Measurements from ENCODE around the gene TPT1. TPM values are rescaled to one million over a fixed set of nuclear protein-coding genes. Genes with fewer than 3 reads are reported as not detected.
"Not testable (repeated sequence)": the region's sequence is repeated elsewhere in the genome, so short reads cannot be mapped to it uniquely, and the experiment has no call there.

TPT1 gene
- total RNA-seq, 1 donor from 2014 or later = 2,360 TPM

DNA sequence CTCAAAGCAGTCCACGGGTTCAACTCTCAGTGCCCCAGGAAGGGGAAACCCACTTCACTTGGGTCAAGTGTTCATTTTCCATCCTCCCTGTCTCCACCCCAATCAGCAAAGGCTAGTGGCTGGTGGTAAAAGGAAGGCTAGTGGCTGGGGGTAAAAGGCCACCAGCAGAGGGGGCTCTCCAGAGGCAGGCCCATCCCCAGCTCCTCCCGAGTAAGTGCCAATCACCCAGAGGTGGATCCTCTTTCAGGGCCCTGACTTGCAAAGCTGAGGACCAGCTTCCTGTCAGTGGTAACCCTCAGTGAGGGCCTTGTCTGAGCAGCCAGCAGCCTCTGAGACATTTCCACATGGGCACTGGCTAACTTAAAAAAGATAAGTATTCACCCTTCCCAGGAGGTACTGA lies 22.0 kb upstream of the TPT1 start:
- H3K9me3 Mint-ChIP-seq = peaks cover 7% of the 10 kb centered on the region
- H3K36me3 Mint-ChIP-seq (ENCODE audit: low read depth) = peaks cover 47% of the 10 kb centered on the region
- no peaks in the 10 kb centered on the region for H3K27me3 Mint-ChIP-seq (ENCODE audit: insufficient read depth)
- H3K27ac Mint-ChIP-seq = no peak overlapping the region
- H3K4me1 Mint-ChIP-seq (ENCODE audit: low read depth) = peaks cover 50% of the 10 kb centered on the region
- intact Hi-C loops (cut with micrococcal nuclease) = no loop called here
- no peak for DNase-seq (ENCODE audit: low spot score)
- H3K4me3 Mint-ChIP-seq = no peak overlapping the region

DNA sequence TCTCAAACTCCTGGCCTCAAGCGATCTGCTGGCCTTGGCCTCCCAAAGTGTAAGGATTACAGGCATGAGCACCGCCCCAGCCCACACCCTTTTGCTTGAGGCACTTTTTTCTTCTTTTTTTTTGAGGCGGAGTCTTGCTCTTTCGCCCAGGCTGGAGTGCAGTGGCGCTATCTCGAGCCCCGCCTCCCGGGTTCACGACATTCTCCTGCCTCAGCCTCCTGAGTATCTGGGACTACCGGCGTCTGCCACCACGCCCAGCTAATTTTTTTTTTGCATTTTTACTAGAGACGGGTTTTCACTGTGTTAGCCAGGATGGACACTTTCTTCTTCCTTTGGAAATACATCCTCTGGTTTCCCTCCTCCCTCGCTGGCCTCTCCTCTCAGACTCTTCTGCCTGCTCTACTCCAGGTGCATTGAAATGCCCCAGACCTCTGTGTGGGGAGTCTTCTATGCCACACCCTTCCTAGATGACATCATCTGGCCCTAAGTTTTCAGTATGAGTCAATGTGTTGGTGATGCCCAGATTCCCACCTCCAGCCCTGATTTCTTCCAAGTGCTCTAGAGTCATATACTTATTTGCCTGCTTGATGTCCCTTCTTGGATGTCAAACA lies 20.7 kb upstream of the TPT1 start:
- H3K4me3 Mint-ChIP-seq = no peak overlapping the region
- H3K9me3 Mint-ChIP-seq = peaks cover 7% of the 10 kb centered on the region
- H3K27me3 Mint-ChIP-seq (ENCODE audit: insufficient read depth) = no peaks in the 10 kb centered on the region
- H3K36me3 Mint-ChIP-seq (ENCODE audit: low read depth) = peaks cover 51% of the 10 kb centered on the region
- intact Hi-C loops (cut with micrococcal nuclease) = no loop called here
- H3K4me1 Mint-ChIP-seq (ENCODE audit: low read depth) = peaks cover 48% of the 10 kb centered on the region
- DNase-seq (ENCODE audit: low spot score) = no peak
- peak overlapping the region; percentile 36 for H3K27ac Mint-ChIP-seq

DNA sequence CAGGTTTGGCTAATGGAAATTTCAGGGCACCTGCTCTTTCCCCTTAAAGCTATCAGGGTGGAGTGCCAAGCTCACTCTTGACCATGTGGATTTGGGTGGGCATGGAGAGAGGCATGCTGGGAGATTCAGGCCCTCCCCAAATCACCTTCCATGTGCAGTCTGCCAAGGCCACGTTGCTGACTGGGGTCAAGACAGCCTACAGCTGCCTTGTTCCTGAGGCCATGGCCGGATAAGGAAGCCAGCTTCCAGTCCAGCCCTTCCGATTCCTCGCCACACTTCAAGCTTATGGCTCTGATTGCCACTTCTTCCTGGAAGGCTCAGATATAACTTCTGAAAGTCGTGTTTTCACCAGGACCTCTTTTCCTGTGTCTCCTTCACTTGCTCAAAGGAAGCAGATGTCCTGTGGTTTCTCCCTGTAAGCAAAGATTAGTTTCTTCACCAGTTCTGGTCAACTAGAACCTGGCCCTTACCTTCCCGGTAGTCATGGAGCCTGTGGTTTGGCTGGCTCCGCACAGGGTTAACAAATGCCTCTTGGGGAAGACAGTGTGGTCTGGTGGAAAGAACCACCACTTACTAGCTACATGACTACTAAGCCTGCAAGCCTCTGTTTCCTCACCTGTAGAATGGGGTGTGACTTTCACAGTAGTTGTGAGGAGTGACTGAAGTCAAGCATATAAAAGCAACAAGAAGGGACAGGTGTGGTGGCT lies 16.1 kb upstream of the TPT1 start:
- Mint-ChIP-seq H3K36me3 (ENCODE audit: low read depth) (peaks cover 39% of the 10 kb centered on the region), H3K4me1 (ENCODE audit: low read depth) (peaks cover 43% of the 10 kb centered on the region), H3K4me3 (peak overlapping the region; percentile 4), H3K27ac (peak overlapping the region; percentile 83), H3K9me3 (no peaks in the 10 kb centered on the region), H3K27me3 (ENCODE audit: insufficient read depth) (no peaks in the 10 kb centered on the region)
- intact Hi-C loops (cut with micrococcal nuclease) = no loop called here
- peak; percentile 20 for DNase-seq (ENCODE audit: low spot score)

DNA sequence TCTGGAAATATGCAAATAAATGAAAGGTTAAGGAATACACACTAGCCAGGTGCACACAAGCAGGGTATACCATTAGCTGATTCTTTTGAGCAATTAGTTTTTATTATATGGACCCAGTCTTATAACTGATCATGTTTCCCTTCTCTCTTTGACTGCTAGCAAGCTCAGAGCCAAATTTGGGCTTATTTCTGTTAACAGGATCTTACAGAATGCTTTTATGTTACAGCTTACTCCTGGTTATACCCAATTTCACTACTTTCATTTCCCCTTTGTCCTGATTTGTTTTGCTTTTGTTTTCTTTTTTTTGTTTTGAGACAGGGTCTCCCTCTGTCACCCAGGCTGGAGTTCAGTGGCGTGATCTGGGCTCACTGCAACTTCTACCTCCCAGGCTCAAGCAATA lies 12.9 kb upstream of the TPT1 start:
- Mint-ChIP-seq H3K36me3 (ENCODE audit: low read depth) (peaks cover 41% of the 10 kb centered on the region), H3K27me3 (ENCODE audit: insufficient read depth) (no peaks in the 10 kb centered on the region), H3K9me3 (no peaks in the 10 kb centered on the region), H3K4me3 (no peak overlapping the region), H3K27ac (peak overlapping the region; percentile 12), H3K4me1 (ENCODE audit: low read depth) (peaks cover 32% of the 10 kb centered on the region)
- intact Hi-C loops (cut with micrococcal nuclease) = no loop called here
- DNase-seq (ENCODE audit: low spot score) = no peak

DNA sequence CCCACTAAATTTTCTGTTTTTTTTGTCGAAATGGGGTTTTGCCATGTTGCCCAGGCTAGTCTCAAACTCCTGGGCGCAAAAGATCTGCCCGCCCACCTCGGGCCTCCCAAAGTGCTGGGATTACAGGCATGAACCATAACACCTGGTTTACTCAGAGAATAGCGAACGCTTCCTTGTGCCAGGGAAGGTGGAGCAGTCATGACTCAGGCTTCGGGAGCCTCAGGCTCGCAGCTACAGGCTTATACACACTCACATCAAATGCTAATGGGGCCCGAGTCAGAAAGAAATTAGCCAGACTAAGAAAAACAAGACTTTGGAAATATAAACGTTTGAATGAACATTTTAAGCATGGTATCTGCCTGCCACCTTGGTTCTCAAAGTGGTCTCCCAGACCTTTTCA lies 11.0 kb upstream of the TPT1 start:
- no peak overlapping the region for H3K4me3 Mint-ChIP-seq

DNA sequence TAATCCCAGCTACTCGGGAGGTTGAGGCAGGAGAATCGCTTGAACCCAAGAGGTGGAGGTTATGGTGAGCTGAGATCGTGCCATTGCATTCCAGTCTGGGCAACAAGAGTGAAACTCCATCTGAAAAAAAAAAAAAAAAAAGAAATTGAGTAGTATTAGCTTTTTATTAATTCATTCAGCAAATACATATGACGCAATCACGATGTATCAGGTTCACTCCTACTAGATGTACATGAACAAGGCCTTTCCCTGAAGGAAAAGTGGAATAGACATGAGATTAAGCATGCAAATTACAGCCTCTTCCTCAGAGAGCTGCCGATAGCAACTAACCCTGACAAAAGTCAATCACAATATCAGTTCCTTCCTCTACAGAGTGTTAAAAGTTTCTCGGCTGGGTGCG lies 9.2 kb upstream of the TPT1 start:
- peaks cover 39% of the 10 kb centered on the region for H3K36me3 Mint-ChIP-seq (ENCODE audit: low read depth)

More for the DNA sequence above, 11.0 kb upstream of the TPT1 start:
- no peaks in the 10 kb centered on the region for H3K9me3 Mint-ChIP-seq
- DNase-seq (ENCODE audit: low spot score) = no peak
- H3K36me3 Mint-ChIP-seq (ENCODE audit: low read depth) = peaks cover 44% of the 10 kb centered on the region
- intact Hi-C loops (cut with micrococcal nuclease) = no loop called here
- H3K27me3 Mint-ChIP-seq (ENCODE audit: insufficient read depth) = no peaks in the 10 kb centered on the region
- H3K27ac Mint-ChIP-seq = no peak overlapping the region
- H3K4me1 Mint-ChIP-seq (ENCODE audit: low read depth) = peaks cover 23% of the 10 kb centered on the region

DNA sequence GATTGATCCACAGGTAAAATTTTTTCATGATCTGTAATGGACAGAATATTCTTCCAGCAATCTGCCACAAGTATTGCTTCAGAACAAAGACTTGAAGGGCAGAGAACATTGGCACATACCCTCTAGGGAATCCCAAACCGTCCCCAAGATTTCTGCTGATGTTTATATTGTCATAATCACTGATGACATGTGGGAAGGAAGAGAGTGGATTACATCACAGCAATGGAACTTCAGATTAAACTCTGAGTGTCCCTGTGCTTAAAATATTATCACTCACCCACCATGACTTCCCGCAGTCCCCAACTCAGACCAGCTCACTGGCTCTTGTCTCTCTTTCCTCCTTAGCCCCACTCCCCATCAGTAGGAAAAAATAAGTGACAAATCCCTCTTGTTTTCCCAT lies 8.5 kb upstream of the TPT1 start:
- H3K36me3 Mint-ChIP-seq (ENCODE audit: low read depth) = peaks cover 42% of the 10 kb centered on the region

More for the DNA sequence above, 9.2 kb upstream of the TPT1 start:
- intact Hi-C loops (cut with micrococcal nuclease) = no loop called here
- Mint-ChIP-seq H3K9me3 (no peaks in the 10 kb centered on the region), H3K4me1 (ENCODE audit: low read depth) (peaks cover 15% of the 10 kb centered on the region), H3K27me3 (ENCODE audit: insufficient read depth) (no peaks in the 10 kb centered on the region), H3K27ac (no peak overlapping the region), H3K4me3 (no peak overlapping the region)
- DNase-seq (ENCODE audit: low spot score) = no peak

DNA sequence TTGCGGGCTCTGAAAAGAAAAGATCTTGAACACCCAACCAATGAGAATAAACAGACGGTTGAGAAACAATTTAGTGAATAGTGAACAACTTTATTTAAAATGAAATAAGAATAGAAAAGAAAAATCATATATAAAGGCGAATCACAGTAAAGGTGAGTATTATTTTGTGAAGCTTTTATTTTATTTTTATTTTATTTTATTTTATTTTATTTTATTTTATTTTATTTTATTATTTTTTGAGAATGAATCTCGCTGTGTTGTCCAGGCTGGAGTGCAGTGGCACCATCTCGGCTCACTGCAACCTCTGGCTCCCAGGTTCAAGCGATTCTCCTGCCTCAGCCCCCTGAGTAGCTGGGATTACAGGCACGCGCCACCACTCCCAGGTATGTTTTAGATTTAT lies 3.1 kb upstream of the TPT1 start:
- peaks cover 40% of the 10 kb centered on the region for H3K36me3 Mint-ChIP-seq (ENCODE audit: low read depth)
- not testable (repeated sequence) for H3K4me3 Mint-ChIP-seq, H3K9me3 Mint-ChIP-seq

More for the DNA sequence above, 8.5 kb upstream of the TPT1 start:
- Mint-ChIP-seq H3K4me3 (no peak overlapping the region), H3K27me3 (ENCODE audit: insufficient read depth) (no peaks in the 10 kb centered on the region), H3K27ac (no peak overlapping the region), H3K4me1 (ENCODE audit: low read depth) (peaks cover 18% of the 10 kb centered on the region), H3K9me3 (no peaks in the 10 kb centered on the region)
- intact Hi-C loops (cut with micrococcal nuclease) = no loop called here
- no peak for DNase-seq (ENCODE audit: low spot score)

DNA sequence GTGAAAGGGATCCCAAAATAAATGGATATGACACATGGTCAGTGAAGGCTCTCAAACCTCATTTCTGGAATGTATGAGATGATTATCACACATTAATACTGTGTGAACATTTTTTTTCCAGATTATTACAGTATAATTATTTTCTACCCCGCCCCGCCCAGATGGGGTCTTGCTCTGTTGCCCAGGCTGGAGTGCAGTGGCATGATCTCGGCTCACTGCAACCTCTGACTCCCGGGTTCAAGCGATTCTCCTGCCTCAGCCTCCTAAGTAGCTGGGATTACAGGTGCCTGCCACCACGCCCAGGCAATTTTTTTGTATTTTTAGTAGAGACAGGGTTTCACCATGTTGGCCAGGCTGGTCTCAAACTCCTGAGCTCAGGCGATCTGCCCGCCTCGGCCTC lies 2.1 kb upstream of the TPT1 start:
- peaks cover 45% of the 10 kb centered on the region for H3K36me3 Mint-ChIP-seq (ENCODE audit: low read depth)
- peaks cover 40% of the 10 kb centered on the region for H3K4me1 Mint-ChIP-seq (ENCODE audit: low read depth)
- peak overlapping the region; percentile 53 for H3K4me3 Mint-ChIP-seq
- not testable (repeated sequence) for H3K27me3 Mint-ChIP-seq (ENCODE audit: insufficient read depth); DNase-seq (ENCODE audit: low spot score); H3K9me3 Mint-ChIP-seq; H3K27ac Mint-ChIP-seq
- intact Hi-C loops (cut with micrococcal nuclease) = loop anchor here (5.0 kb wide), 1 partner anchor 1201 kb away; no protein-coding TSS in a partner anchor

More for the DNA sequence above, 3.1 kb upstream of the TPT1 start:
- H3K27me3 Mint-ChIP-seq (ENCODE audit: insufficient read depth); H3K27ac Mint-ChIP-seq; DNase-seq (ENCODE audit: low spot score): not testable (repeated sequence)
- intact Hi-C loops (cut with micrococcal nuclease) = loop anchor here (5.0 kb wide), 1 partner anchor 1202 kb away; no protein-coding TSS in a partner anchor
- H3K4me1 Mint-ChIP-seq (ENCODE audit: low read depth) = peaks cover 31% of the 10 kb centered on the region

DNA sequence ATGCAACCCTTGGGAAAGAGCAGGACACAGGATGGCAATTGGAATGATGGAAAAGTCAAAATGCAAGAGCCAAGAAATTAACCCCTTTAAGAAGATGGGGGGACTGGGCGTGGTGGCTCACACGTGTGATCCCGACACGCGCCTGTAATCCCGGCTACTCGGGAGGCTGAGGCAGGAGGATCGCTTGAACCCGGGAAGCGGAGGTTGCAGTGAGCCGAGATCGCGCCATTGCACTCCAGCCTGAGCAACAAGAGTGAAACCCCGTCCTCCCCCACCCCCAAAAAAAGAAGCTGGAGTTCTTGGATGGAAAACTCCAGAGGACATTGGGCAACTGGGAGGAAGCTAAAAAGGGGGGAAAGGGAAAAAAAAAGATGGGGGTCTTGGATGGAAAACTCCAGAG lies 1.7 kb upstream of the TPT1 start:
- Mint-ChIP-seq H3K27ac (peak overlapping the region; percentile 100), H3K4me3 (peak overlapping the region; percentile 99), H3K36me3 (ENCODE audit: low read depth) (peaks cover 46% of the 10 kb centered on the region), H3K4me1 (ENCODE audit: low read depth) (peaks cover 40% of the 10 kb centered on the region)
- intact Hi-C loops (cut with micrococcal nuclease) = loop anchor here (5.0 kb wide), 1 partner anchor 1200 kb away; no protein-coding TSS in a partner anchor
- H3K27me3 Mint-ChIP-seq (ENCODE audit: insufficient read depth); DNase-seq (ENCODE audit: low spot score); H3K9me3 Mint-ChIP-seq: not testable (repeated sequence)

DNA sequence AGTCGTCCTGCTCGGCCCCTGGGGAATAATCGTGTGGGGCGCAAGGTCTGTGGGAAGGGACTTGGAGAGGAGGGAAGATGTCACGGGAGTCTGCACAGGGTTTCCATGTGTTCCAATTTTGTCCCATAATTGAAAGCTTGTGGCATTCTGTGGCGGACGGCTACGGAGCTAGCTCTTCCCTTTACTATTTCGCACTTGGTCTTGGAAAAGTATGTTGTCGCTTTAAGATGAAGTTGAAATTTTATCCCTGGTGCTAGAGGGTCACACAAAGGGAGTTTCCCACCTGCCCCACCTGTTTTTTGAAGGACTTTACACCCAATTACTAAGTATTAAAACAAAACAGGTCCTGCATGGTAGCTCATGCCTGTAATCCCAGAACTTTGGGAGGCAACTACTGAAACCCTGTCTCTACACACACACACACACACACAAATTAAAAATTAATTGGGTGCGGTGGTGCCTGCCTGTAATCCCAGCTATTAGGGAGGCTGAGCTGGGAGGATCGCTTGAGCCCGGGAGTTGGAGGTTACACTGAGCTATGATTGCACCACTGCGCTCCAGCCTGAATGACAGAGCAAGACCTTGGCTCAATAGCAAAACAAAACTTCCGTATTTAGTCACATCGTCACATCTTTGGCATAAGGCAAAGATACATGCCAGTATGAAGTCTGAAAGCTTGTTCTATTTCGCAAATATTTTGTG lies 967 bp upstream of the TPT1 start:
- Mint-ChIP-seq H3K9me3 (no peaks in the 10 kb centered on the region), H3K27me3 (ENCODE audit: insufficient read depth) (no peaks in the 10 kb centered on the region), H3K27ac (peak overlapping the region; percentile 100), H3K4me1 (ENCODE audit: low read depth) (peaks cover 48% of the 10 kb centered on the region), H3K4me3 (peak overlapping the region; percentile 99), H3K36me3 (ENCODE audit: low read depth) (peaks cover 46% of the 10 kb centered on the region)
- DNase-seq (ENCODE audit: low spot score) = no peak
- intact Hi-C loops (cut with micrococcal nuclease) = loop anchor here (1.0 to 5.0 kb wide), 13 partner anchors 25 to 1200 kb away; partner anchors contain the start of genes COG3, GTF2F2, LCP1 and SLC25A30

DNA sequence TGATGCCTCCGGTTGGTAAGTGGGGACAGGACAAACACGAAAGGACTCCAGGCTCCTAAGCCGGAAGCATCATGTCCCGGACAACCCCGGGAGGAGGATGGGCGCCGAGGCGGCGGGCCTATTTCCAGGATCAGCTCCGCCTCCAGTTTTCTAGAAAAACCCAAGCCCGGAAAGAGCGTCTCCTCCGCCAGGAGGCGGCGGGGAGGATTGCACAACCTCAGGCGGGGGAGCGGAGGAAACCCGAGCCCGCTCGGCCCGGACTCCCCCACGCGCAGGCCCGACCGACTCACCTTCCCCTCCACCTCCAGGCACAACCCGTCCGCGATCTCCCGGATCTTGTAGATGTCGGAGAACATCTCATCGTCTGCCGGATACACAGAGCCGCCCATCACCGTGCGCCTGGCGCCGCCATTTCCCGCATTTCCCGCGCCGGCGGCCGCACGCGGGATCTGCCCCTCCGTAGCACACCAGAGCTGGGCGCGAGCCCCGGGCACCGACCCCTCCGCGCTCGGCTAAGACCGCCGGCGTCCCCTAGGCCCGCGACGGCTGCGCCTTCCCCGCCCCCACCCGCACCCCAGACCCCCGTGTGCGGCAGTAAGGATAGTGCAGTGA lies 455 bp downstream of the TPT1 start:
- Mint-ChIP-seq H3K4me3 (peak overlapping the region; percentile 99), H3K27ac (peak overlapping the region; percentile 100), H3K36me3 (ENCODE audit: low read depth) (peaks cover 58% of the 10 kb centered on the region), H3K9me3 (no peaks in the 10 kb centered on the region), H3K27me3 (ENCODE audit: insufficient read depth) (no peaks in the 10 kb centered on the region), H3K4me1 (ENCODE audit: low read depth) (peaks cover 62% of the 10 kb centered on the region)
- DNase-seq (ENCODE audit: low spot score) = peak; percentile 81
- intact Hi-C loops (cut with micrococcal nuclease) = loop anchor here (1.0 to 5.0 kb wide), 14 partner anchors 27 to 1198 kb away; partner anchors contain the start of genes COG3, GPALPP1, GTF2F2 and LCP1

All from activated T-helper 1 cell treated with anti-CD3 and anti-CD28 coated beads, Interleukin-12 subunit alpha, Interleukin-12 subunit beta, Interleukin-2, Interleukin-4 antibody, amounts not matched to agents 30 ng/mL and 10 ng/mL and 1 ng/mL, durations not matched to agents 14 hours and 24 hours and 36 hours (primary cell).